GM10266 (cell line): ENCODE data around the gene ACTN2.
A peak's percentile ranks its signal among the peaks of the same experiment; 100 is the strongest.

Experiments
- DNase-seq: peaks from one replicate; pipeline ENCODE4 v3.0.0; 2012; ENCODE audit errors: extremely low spot score
- CTCF ChIP-seq: IDR thresholded peaks from 2 replicates; pipeline ENCODE4 v1.5.1; 2012; ENCODE audit warnings: mild to moderate bottlenecking, low read depth; ENCODE audit not compliant: control insufficient read depth, insufficient read depth; ENCODE audit errors: missing control alignments

The ACTN2 gene

GRCh38 chr1:236685917-236686814 is at the start of gene ACTN2:
Gene ACTN2 (plus strand): TSS chr1:236686499. CDS start chr1:236686674, 175 bp downstream.
- no peak for TF ChIP-seq CTCF
- DNase-seq = peak; percentile 79

DNA sequence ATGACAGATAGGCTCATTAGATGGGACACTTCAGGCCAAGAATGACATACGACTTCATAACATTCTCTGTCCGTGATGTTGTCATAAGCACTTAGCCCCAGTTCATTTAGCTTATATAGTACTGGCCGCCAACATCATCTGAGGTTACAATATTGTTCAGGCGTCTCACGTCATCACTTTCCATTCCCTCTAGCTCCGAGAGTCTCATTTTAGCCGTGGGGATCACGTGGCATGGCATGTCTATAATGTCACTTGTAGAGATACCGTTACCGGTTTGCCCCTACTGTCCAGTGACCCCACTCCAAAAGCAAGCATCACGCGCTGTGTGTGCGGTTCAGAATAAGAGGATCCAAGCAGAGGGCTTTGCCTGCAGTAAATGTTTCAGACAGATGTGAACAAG is 47.4 kb upstream of the ACTN2 start:
- no peak for DNase-seq

DNA sequence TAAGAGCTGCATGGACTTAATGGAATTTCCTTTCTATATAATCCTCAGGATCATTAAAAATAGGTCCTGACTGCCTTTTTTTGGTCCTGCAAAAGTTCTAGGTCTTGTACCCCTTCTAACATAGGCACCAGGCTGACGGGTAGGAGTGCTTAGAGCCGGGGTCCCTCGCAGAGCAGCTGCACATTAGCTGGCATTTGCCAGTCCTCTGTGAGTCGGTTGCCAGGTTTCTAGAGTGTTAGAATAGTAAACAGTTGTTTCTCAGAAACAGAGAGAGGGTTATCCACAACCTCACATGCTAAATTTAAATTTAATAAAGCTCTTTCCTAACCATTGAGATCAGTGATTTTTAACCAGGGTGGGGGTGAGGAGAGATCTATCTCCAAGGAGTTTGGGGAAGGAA is 46.6 kb upstream of the ACTN2 start:
- no peak for TF ChIP-seq CTCF
- no peak for DNase-seq

More for the DNA sequence above, 47.4 kb upstream of the ACTN2 start:
- no peak for TF ChIP-seq CTCF

DNA sequence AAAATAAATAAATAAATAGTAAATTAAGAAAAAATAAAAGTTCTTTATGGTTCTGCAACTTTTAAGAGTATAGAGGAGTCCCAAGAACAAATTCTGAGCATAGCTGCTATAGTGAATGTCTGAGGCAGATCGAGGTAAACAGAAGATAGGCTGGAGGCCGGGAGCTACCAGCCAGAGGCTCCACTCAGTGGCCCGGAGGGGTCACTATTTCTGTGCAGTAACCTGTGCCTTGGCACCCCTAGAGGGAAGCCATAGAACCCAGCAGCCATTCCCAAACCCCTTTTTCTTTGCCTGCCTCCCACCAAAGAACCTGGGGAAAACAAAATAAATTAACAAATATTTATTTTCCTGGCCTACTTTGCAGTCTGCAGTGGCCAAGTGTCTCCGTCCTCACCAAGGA is 43.5 kb upstream of the ACTN2 start:
- DNase-seq = no peak
- TF ChIP-seq CTCF = no peak

GRCh38 chr1:236645016-236645680 is 41.2 kb upstream of the ACTN2 start:
- DNase-seq = no peak
- TF ChIP-seq CTCF = no peak

- no peak for DNase-seq
- TF ChIP-seq CTCF = no peak
These were observed 31.8 kb upstream of the ACTN2 start for GRCh38 chr1:236654511-236654910.

DNA sequence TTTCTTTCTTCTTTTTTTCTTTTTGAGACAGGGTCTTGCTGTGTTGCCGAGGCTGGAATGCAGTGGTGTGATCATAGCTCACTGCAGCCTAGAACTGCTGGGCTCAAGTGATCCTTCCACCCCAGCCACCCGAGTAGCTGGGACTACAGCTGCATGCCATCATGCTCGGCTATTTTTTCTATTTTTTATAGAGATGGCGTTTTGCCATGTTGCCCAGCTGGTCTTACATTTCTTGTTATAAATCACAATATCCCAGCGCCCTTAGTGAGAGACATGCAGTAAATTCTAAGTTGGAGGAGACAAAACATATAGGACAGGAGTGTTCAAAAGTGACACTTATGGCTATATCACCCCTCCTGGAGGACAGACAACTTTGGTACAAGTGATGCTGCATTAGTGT is 31.3 kb upstream of the ACTN2 start:
- no peak for TF ChIP-seq CTCF
- no peak for DNase-seq
